Sigmoid colon (tissue), 4 donors: ENCODE measurements around the gene PPP1R15A.
"Not testable (repeated sequence)": the region's sequence is repeated elsewhere in the genome, so short reads cannot be mapped to it uniquely, and the experiment has no call there.

Source experiments
- CTCF ChIP-seq, 4 experiments: fragments of 450-650 bp in 3 of 4; fragments of 200-600 bp in 1 of 4; IDR thresholded peaks; one replicate each; pipeline ENCODE4 v1.5.1; 2016 to 2019; ENCODE audit warnings: antibody characterized with exemption in 4 of 4, mild to moderate bottlenecking in 3 of 4, moderate library complexity in 2 of 4
- POLR2A ChIP-seq, 2 donors: fragments of 450-650 bp; IDR thresholded peaks; one replicate each; pipeline ENCODE4 v1.6.1; 2016; ENCODE audit warnings: antibody characterized with exemption in 2 of 2, mild to moderate bottlenecking in 2 of 2, moderate library complexity in 2 of 2
- POLR2AphosphoS5 ChIP-seq, 4 donors: sonication (generic); formaldehyde crosslinking; IDR thresholded peaks; one replicate each; pipeline ENCODE4 v1.6.1; 2017; ENCODE audit warnings: antibody characterized with exemption in 4 of 4

- TF ChIP-seq POLR2A, CTCF, POLR2AphosphoS5 (IDR thresholded peaks at IDR 0.05): not testable (repeated sequence)
Measured at GRCh38 chr19:48919271-48919670, 47.0 kb downstream of the PPP1R15A start.
